ENCODE results near the gene SMARCD3.

The SMARCD3 gene

GRCh38 chr7:151206914-151207313, 41.6 kb downstream of the SMARCD3 start:
- Histone ChIP-seq H3K9ac (ENCODE audit: insufficient read length, low read depth) (no peak overlapping the region), H3K4me1 (ENCODE audit: insufficient read depth, insufficient read length) (no peaks in the 10 kb centered on the region), H3K27me3 (ENCODE audit: insufficient read depth, insufficient read length) (no peaks in the 10 kb centered on the region), H3K36me3 (ENCODE audit: insufficient read depth, insufficient read length, low read length) (peaks cover 7% of the 10 kb centered on the region), H3K9me3 (ENCODE audit: insufficient read depth, low read length) (no peaks in the 10 kb centered on the region), H3K4me3 (ENCODE audit: insufficient read length, low read depth) (no peak overlapping the region)
- no peak for TF ChIP-seq ZNF274 (IDR thresholded peaks at IDR 0.05; ENCODE audit: low read depth, low read length)
- no peak for TF ChIP-seq YY1 (IDR thresholded peaks at IDR 0.05; ENCODE audit: insufficient read depth, insufficient read length)
- TF ChIP-seq SUZ12 (IDR thresholded peaks at IDR 0.05; ENCODE audit: extremely low read depth, insufficient read depth, insufficient read length): no peak
- DNase-seq (ENCODE audit: low read depth, low spot score): no peak

DNA sequence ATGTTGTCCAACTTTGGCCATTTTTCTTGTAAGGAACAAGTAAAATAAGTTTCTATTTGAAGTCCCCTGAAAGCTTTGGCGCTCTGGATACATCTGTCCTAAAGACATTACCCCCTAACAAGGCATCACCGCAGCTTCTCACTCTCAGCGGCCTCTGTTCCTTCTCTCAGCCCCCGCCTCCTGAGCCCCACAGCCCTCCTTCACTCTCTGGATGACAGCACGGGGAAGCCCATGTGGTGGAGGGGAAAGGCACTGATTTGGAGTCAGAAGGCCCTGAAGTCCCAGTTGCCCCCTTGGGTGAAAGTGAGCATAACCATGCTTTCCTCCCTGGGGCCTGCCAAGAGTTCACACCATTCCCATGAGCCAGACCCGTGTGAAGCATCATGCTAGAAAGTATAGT, 42.8 kb downstream of the SMARCD3 start:
- no peak for DNase-seq (ENCODE audit: low read depth, low spot score)
- no peaks in the 10 kb centered on the region for H3K9me3 ChIP-seq (ENCODE audit: insufficient read depth, low read length)
- no peak overlapping the region for H3K9ac ChIP-seq (ENCODE audit: insufficient read length, low read depth)
- TF ChIP-seq SUZ12 (IDR thresholded peaks at IDR 0.05; ENCODE audit: extremely low read depth, insufficient read depth, insufficient read length) (no peak), ZNF274 (IDR thresholded peaks at IDR 0.05; ENCODE audit: low read depth, low read length) (no peak)
- no peak overlapping the region for H3K4me3 ChIP-seq (ENCODE audit: insufficient read length, low read depth)
- H3K27me3 ChIP-seq (ENCODE audit: insufficient read depth, insufficient read length): no peaks in the 10 kb centered on the region
- no peaks in the 10 kb centered on the region for H3K36me3 ChIP-seq (ENCODE audit: insufficient read depth, insufficient read length, low read length)
- H3K4me1 ChIP-seq (ENCODE audit: insufficient read depth, insufficient read length): no peaks in the 10 kb centered on the region

DNA sequence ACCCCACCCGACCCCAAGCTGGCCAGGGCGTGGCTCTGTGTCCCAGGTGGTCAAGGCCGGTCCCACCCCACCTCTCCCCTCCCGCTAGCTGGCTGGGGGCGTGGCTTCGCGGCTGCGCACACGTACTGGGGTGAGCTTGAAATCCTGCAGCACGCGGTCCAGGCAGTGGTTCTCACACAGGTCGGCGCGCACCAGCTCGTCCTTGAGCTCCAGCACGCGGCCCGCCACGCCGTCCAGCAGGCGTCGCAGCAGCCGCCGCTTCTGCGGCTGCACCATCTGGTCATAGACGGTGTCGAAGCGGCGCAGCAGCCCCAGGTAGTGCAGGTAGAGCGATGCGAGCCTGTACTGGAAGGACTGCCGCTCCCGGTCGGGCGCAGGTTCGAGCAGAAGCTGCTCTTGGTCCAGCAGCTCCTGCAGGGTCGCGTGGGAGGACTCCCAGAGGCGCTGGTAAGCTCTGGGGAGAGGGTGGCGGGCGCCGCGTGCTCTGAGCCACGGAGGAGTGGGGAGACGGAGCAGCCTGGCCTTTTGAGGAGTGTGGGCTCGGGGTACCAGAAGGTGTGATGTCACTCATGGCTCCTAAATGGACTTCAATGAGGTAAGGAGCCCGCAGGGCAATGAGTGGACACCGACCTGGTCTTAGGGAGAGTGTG, 44.0 kb downstream of the SMARCD3 start:
- no peaks in the 10 kb centered on the region for H3K9me3 ChIP-seq (ENCODE audit: insufficient read depth, low read length)
- H3K4me3 ChIP-seq (ENCODE audit: insufficient read length, low read depth): no peak overlapping the region
- H3K36me3 ChIP-seq (ENCODE audit: insufficient read depth, insufficient read length, low read length): no peaks in the 10 kb centered on the region
- H3K27me3 ChIP-seq (ENCODE audit: insufficient read depth, insufficient read length): no peaks in the 10 kb centered on the region
- H3K9ac ChIP-seq (ENCODE audit: insufficient read length, low read depth): no peak overlapping the region
- no peak for TF ChIP-seq ZNF274 (IDR thresholded peaks at IDR 0.05; ENCODE audit: low read depth, low read length)
- no peak for TF ChIP-seq YY1 (IDR thresholded peaks at IDR 0.05; ENCODE audit: insufficient read depth, insufficient read length)
- no peak for TF ChIP-seq SUZ12 (IDR thresholded peaks at IDR 0.05; ENCODE audit: extremely low read depth, insufficient read depth, insufficient read length)
- DNase-seq (ENCODE audit: low read depth, low spot score): no peak
- H3K4me1 ChIP-seq (ENCODE audit: insufficient read depth, insufficient read length): peaks cover 3% of the 10 kb centered on the region

DNA sequence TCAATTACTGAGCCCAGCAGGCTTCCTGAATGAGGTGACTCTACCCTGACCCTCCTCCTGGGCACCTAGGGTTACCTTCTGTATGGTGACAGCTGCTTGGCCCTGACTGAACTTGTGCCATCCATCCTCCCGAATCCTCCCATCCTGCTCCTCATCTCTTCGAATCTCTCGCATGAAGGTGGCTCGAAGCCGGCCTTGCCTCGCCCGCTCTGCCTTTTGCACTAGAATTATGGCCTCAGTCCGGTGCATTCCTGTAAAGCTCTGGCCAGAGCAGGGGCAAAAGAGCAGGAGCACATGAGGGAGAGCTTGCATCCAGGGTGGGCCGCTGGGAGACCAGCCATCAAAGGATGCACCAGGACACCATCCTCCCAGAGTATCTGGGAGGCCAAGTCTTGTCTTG, 45.7 kb downstream of the SMARCD3 start:
- peaks cover 6% of the 10 kb centered on the region for H3K4me1 ChIP-seq (ENCODE audit: insufficient read depth, insufficient read length)
- no peaks in the 10 kb centered on the region for H3K9me3 ChIP-seq (ENCODE audit: insufficient read depth, low read length)

DNA sequence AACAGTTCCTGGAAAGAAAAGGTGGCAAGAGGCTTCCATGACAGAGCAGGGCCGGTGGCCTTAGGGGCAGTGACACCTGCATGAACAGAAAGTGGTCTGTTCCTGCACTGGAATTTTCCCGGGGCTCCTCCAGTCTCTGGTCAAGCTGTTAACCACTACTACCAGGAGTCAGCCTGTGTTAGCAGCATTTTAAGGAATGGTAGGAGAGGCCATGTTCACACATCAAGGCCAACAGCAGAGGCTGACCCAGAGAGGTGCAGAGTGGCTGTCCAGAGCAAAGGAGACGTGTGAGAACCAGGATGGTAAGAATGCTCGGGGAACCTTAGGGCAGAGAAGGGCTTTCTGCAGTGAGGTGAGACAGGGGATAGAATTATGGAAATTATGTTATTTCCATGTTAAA, 46.7 kb downstream of the SMARCD3 start:
- Histone ChIP-seq H3K9ac (ENCODE audit: insufficient read length, low read depth) (no peak overlapping the region), H3K36me3 (ENCODE audit: insufficient read depth, insufficient read length, low read length) (no peaks in the 10 kb centered on the region), H3K27me3 (ENCODE audit: insufficient read depth, insufficient read length) (no peaks in the 10 kb centered on the region), H3K9me3 (ENCODE audit: insufficient read depth, low read length) (no peaks in the 10 kb centered on the region), H3K4me1 (ENCODE audit: insufficient read depth, insufficient read length) (peaks cover 6% of the 10 kb centered on the region), H3K4me3 (ENCODE audit: insufficient read length, low read depth) (no peak overlapping the region)
- TF ChIP-seq YY1 (IDR thresholded peaks at IDR 0.05; ENCODE audit: insufficient read depth, insufficient read length) (no peak), SUZ12 (IDR thresholded peaks at IDR 0.05; ENCODE audit: extremely low read depth, insufficient read depth, insufficient read length) (no peak), ZNF274 (IDR thresholded peaks at IDR 0.05; ENCODE audit: low read depth, low read length) (no peak)
- no peak for DNase-seq (ENCODE audit: low read depth, low spot score)

More for the DNA sequence above, 45.7 kb downstream of the SMARCD3 start:
- H3K36me3 ChIP-seq (ENCODE audit: insufficient read depth, insufficient read length, low read length): no peaks in the 10 kb centered on the region
- no peak overlapping the region for H3K9ac ChIP-seq (ENCODE audit: insufficient read length, low read depth)
- DNase-seq (ENCODE audit: low read depth, low spot score): no peak
- TF ChIP-seq YY1 (IDR thresholded peaks at IDR 0.05; ENCODE audit: insufficient read depth, insufficient read length): no peak
- no peak overlapping the region for H3K4me3 ChIP-seq (ENCODE audit: insufficient read length, low read depth)
- H3K27me3 ChIP-seq (ENCODE audit: insufficient read depth, insufficient read length): no peaks in the 10 kb centered on the region

GRCh38 chr7:151201344-151201743, 47.1 kb downstream of the SMARCD3 start:
- no peak for TF ChIP-seq SUZ12 (IDR thresholded peaks at IDR 0.05; ENCODE audit: extremely low read depth, insufficient read depth, insufficient read length)
- TF ChIP-seq YY1 (IDR thresholded peaks at IDR 0.05; ENCODE audit: insufficient read depth, insufficient read length): no peak
- TF ChIP-seq ZNF274 (IDR thresholded peaks at IDR 0.05; ENCODE audit: low read depth, low read length): no peak
- peaks cover 6% of the 10 kb centered on the region for H3K4me1 ChIP-seq (ENCODE audit: insufficient read depth, insufficient read length)
- no peak overlapping the region for H3K9ac ChIP-seq (ENCODE audit: insufficient read length, low read depth)
- no peaks in the 10 kb centered on the region for H3K27me3 ChIP-seq (ENCODE audit: insufficient read depth, insufficient read length)
- no peak overlapping the region for H3K4me3 ChIP-seq (ENCODE audit: insufficient read length, low read depth)
- no peaks in the 10 kb centered on the region for H3K36me3 ChIP-seq (ENCODE audit: insufficient read depth, insufficient read length, low read length)
- no peaks in the 10 kb centered on the region for H3K9me3 ChIP-seq (ENCODE audit: insufficient read depth, low read length)
- no peak for DNase-seq (ENCODE audit: low read depth, low spot score)

DNA sequence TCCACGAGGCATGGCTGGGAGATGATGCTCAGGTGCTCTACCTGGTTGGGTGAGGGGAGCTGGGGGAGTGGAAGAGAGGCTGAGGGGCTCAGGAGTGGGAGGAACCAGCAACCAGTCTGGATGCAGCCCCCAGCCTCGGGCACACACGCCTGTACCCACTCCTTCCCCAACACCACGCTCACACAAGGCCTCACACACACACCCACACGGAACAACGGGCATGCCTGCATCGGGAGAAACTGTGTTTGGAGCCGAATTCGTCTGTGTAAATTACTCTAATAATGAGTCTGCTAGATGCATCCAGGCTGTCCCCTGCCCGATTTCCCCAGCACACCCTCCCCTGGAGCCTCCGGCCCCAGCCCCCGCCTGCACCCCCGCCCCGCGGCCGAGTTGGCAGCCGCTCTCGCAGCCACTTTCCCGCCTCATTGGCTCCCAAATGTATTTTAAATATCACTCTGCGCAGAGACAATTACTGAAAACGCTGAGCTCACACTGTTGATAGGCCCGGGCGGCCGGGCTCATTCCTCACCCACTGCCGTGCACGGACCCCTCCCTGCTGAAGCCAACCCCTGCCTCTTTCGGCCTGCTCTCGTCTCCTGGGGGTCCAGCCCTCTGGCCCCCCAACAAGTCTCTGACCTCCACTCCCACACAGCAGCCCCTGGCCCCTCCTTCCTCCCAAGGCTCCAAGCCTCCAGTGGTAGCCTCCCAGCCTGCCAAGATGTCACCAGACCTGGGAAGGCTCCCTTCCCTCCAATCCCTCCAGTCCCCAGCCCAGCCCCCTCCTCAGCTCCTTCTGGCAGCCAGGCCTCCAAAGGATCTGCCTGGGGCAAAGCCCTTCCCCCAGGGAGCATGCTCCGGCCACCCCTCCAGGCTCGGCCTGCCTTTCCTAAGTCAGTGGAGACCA, 49.3 kb downstream of the SMARCD3 start:
- Histone ChIP-seq H3K9me3 (ENCODE audit: insufficient read depth, low read length) (no peaks in the 10 kb centered on the region), H3K4me3 (ENCODE audit: insufficient read length, low read depth) (no peak overlapping the region), H3K27me3 (ENCODE audit: insufficient read depth, insufficient read length) (no peaks in the 10 kb centered on the region), H3K9ac (ENCODE audit: insufficient read length, low read depth) (peak overlapping the region; percentile 64), H3K4me1 (ENCODE audit: insufficient read depth, insufficient read length) (peaks cover 6% of the 10 kb centered on the region), H3K36me3 (ENCODE audit: insufficient read depth, insufficient read length, low read length) (no peaks in the 10 kb centered on the region)
- no peak for TF ChIP-seq ZNF274 (IDR thresholded peaks at IDR 0.05; ENCODE audit: low read depth, low read length)
- TF ChIP-seq YY1 (IDR thresholded peaks at IDR 0.05; ENCODE audit: insufficient read depth, insufficient read length): no peak
- TF ChIP-seq SUZ12 (IDR thresholded peaks at IDR 0.05; ENCODE audit: extremely low read depth, insufficient read depth, insufficient read length): no peak
- peak; percentile 40 for DNase-seq (ENCODE audit: low read depth, low spot score)
